ENCODE results near the gene SATB1. TPM values are rescaled to one million over a fixed set of nuclear protein-coding genes. Genes with fewer than 3 reads are reported as not detected.
A peak's percentile ranks its signal among the peaks of the same experiment; 100 is the strongest.

Gene SATB1
- total RNA-seq, 2 experiments from 2014 or later = 164 to 233 TPM

GRCh38 chr3:18425641-18426257, 610 bp upstream of the SATB1 start:
- Mint-ChIP-seq H3K27ac (peak overlapping the region; percentile 97), H3K9me3 (ENCODE audit: low read depth) (no peaks in the 10 kb centered on the region), H3K36me3 (peaks cover 47% of the 10 kb centered on the region), H3K4me1 (peaks cover 65% of the 10 kb centered on the region), H3K4me3 (peak overlapping the region; percentile 96), H3K27me3 (no peaks in the 10 kb centered on the region)
- peak; percentile 37 for ATAC-seq
- CTCF ChIA-PET = interaction anchor here (1.0 kb wide), 1 partner anchor 11 kb away, joined by 3 read pairs; no protein-coding TSS in a partner anchor
- DNase-seq = peak; percentile 73

GRCh38 chr3:18424213-18424728, 868 bp downstream of the SATB1 start:
- Mint-ChIP-seq H3K36me3 (peaks cover 55% of the 10 kb centered on the region), H3K4me3 (peak overlapping the region; percentile 96), H3K9me3 (ENCODE audit: low read depth) (no peaks in the 10 kb centered on the region), H3K4me1 (peaks cover 66% of the 10 kb centered on the region), H3K27me3 (no peaks in the 10 kb centered on the region), H3K27ac (peak overlapping the region; percentile 97)
- CTCF ChIA-PET = interaction anchor here (1.2 to 1.7 kb wide), 4 partner anchors 8 to 323 kb away, joined by 3 to 4 read pairs (median 4); no protein-coding TSS in a partner anchor
- ATAC-seq = peak; percentile 3
- peak; percentile 52 for DNase-seq

GRCh38 chr3:18423401-18424212, 1.5 kb downstream of the SATB1 start:
- peak; percentile 68 for DNase-seq
- no peaks in the 10 kb centered on the region for H3K27me3 Mint-ChIP-seq
- ATAC-seq = peak; percentile 24
- H3K27ac Mint-ChIP-seq = peak overlapping the region; percentile 97
- H3K4me1 Mint-ChIP-seq = peaks cover 66% of the 10 kb centered on the region
- H3K9me3 Mint-ChIP-seq (ENCODE audit: low read depth) = no peaks in the 10 kb centered on the region
- CTCF ChIA-PET = interaction anchor here (0.6 to 1.8 kb wide), 9 partner anchors 9 to 324 kb away, joined by 3 to 7 read pairs (median 4); no protein-coding TSS in a partner anchor
- H3K36me3 Mint-ChIP-seq = peaks cover 60% of the 10 kb centered on the region
- peak overlapping the region; percentile 96 for H3K4me3 Mint-ChIP-seq

- H3K4me1 Mint-ChIP-seq = peaks cover 66% of the 10 kb centered on the region
- H3K27ac Mint-ChIP-seq = peak overlapping the region; percentile 97
- peaks cover 64% of the 10 kb centered on the region for H3K36me3 Mint-ChIP-seq
- CTCF ChIA-PET = interaction anchor here (1.2 to 1.8 kb wide), 6 partner anchors 9 to 293 kb away, joined by 3 to 7 read pairs (median 4); no protein-coding TSS in a partner anchor
- no peak for DNase-seq
- peak overlapping the region; percentile 96 for H3K4me3 Mint-ChIP-seq
- no peak for ATAC-seq
- no peaks in the 10 kb centered on the region for H3K27me3 Mint-ChIP-seq
- H3K9me3 Mint-ChIP-seq (ENCODE audit: low read depth) = no peaks in the 10 kb centered on the region
Measured at GRCh38 chr3:18422972-18423371, 2.2 kb downstream of the SATB1 start.

GRCh38 chr3:18420555-18420954, 4.6 kb downstream of the SATB1 start:
- no peak for ATAC-seq
- no peak for DNase-seq
- H3K4me3 Mint-ChIP-seq = peak overlapping the region; percentile 57
- CTCF ChIA-PET = interaction anchor here (1.5 to 2.1 kb wide), 2 partner anchors 10 to 337 kb away, joined by 6 to 7 read pairs; no protein-coding TSS in a partner anchor
- H3K36me3 Mint-ChIP-seq = peaks cover 77% of the 10 kb centered on the region
- H3K4me1 Mint-ChIP-seq = peaks cover 73% of the 10 kb centered on the region
- H3K27me3 Mint-ChIP-seq = no peaks in the 10 kb centered on the region
- peak overlapping the region; percentile 47 for H3K27ac Mint-ChIP-seq
- H3K9me3 Mint-ChIP-seq (ENCODE audit: low read depth) = no peaks in the 10 kb centered on the region

- Mint-ChIP-seq H3K27me3 (no peaks in the 10 kb centered on the region), H3K4me1 (peaks cover 81% of the 10 kb centered on the region), H3K9me3 (ENCODE audit: low read depth) (no peaks in the 10 kb centered on the region), H3K36me3 (peaks cover 81% of the 10 kb centered on the region), H3K27ac (peak overlapping the region; percentile 75), H3K4me3 (peak overlapping the region; percentile 57)
- no peak for DNase-seq
- no peak for ATAC-seq
- CTCF ChIA-PET = no interaction called here
Measured at GRCh38 chr3:18419232-18419631, 5.9 kb downstream of the SATB1 start.

GRCh38 chr3:18417904-18418572, 7.1 kb downstream of the SATB1 start:
- no peak for DNase-seq
- Mint-ChIP-seq H3K4me1 (peaks cover 84% of the 10 kb centered on the region), H3K27me3 (no peaks in the 10 kb centered on the region), H3K9me3 (ENCODE audit: low read depth) (no peaks in the 10 kb centered on the region), H3K27ac (peak overlapping the region; percentile 75), H3K4me3 (peak overlapping the region; percentile 57), H3K36me3 (peaks cover 76% of the 10 kb centered on the region)
- CTCF ChIA-PET = interaction anchor here (0.8 to 1.7 kb wide), 7 partner anchors 12 to 340 kb away, joined by 3 to 5 read pairs (median 4); no protein-coding TSS in a partner anchor
- ATAC-seq = no peak

- no peak for DNase-seq
- H3K9me3 Mint-ChIP-seq (ENCODE audit: low read depth) = no peaks in the 10 kb centered on the region
- H3K36me3 Mint-ChIP-seq = peaks cover 80% of the 10 kb centered on the region
- no peaks in the 10 kb centered on the region for H3K27me3 Mint-ChIP-seq
- CTCF ChIA-PET = no interaction called here
- H3K4me3 Mint-ChIP-seq = no peak overlapping the region
- peaks cover 84% of the 10 kb centered on the region for H3K4me1 Mint-ChIP-seq
- peak overlapping the region; percentile 28 for H3K27ac Mint-ChIP-seq
- no peak for ATAC-seq
Measured at GRCh38 chr3:18416332-18416731, 8.8 kb downstream of the SATB1 start.

GRCh38 chr3:18415839-18416238, 9.3 kb downstream of the SATB1 start:
- DNase-seq = no peak
- CTCF ChIA-PET = no interaction called here
- ATAC-seq = no peak
- Mint-ChIP-seq H3K36me3 (peaks cover 78% of the 10 kb centered on the region), H3K9me3 (ENCODE audit: low read depth) (no peaks in the 10 kb centered on the region), H3K27me3 (no peaks in the 10 kb centered on the region), H3K4me3 (no peak overlapping the region), H3K4me1 (peaks cover 84% of the 10 kb centered on the region), H3K27ac (peak overlapping the region; percentile 28)

GRCh38 chr3:18415167-18415566, 10.0 kb downstream of the SATB1 start:
- no peaks in the 10 kb centered on the region for H3K27me3 Mint-ChIP-seq
- DNase-seq (no peak), ATAC-seq (no peak)
- H3K4me3 Mint-ChIP-seq = no peak overlapping the region
- CTCF ChIA-PET = no interaction called here
- H3K4me1 Mint-ChIP-seq = peaks cover 84% of the 10 kb centered on the region
- no peaks in the 10 kb centered on the region for H3K9me3 Mint-ChIP-seq (ENCODE audit: low read depth)
- peaks cover 76% of the 10 kb centered on the region for H3K36me3 Mint-ChIP-seq
- H3K27ac Mint-ChIP-seq = peak overlapping the region; percentile 55

- CTCF ChIA-PET = no interaction called here
- Mint-ChIP-seq H3K9me3 (ENCODE audit: low read depth) (no peaks in the 10 kb centered on the region), H3K4me3 (no peak overlapping the region), H3K4me1 (peaks cover 78% of the 10 kb centered on the region), H3K27ac (peak overlapping the region; percentile 56), H3K36me3 (peaks cover 71% of the 10 kb centered on the region), H3K27me3 (no peaks in the 10 kb centered on the region)
- ATAC-seq = no peak
- no peak for DNase-seq
Measured at GRCh38 chr3:18412684-18413083, 12.5 kb downstream of the SATB1 start.

GRCh38 chr3:18411541-18411940, 13.6 kb downstream of the SATB1 start:
- ATAC-seq (peak; percentile 46), DNase-seq (no peak)
- peak overlapping the region; percentile 75 for H3K27ac Mint-ChIP-seq
- peaks cover 68% of the 10 kb centered on the region for H3K36me3 Mint-ChIP-seq
- CTCF ChIA-PET = interaction anchor here (0.5 to 1.2 kb wide), 4 partner anchors 10 to 348 kb away, joined by 3 to 4 read pairs (median 3); no protein-coding TSS in a partner anchor
- peak overlapping the region; percentile 36 for H3K4me3 Mint-ChIP-seq
- H3K27me3 Mint-ChIP-seq = no peaks in the 10 kb centered on the region
- H3K9me3 Mint-ChIP-seq (ENCODE audit: low read depth) = no peaks in the 10 kb centered on the region
- peaks cover 76% of the 10 kb centered on the region for H3K4me1 Mint-ChIP-seq

- Mint-ChIP-seq H3K9me3 (ENCODE audit: low read depth) (no peaks in the 10 kb centered on the region), H3K27ac (peak overlapping the region; percentile 30), H3K36me3 (peaks cover 65% of the 10 kb centered on the region), H3K27me3 (no peaks in the 10 kb centered on the region), H3K4me1 (peaks cover 76% of the 10 kb centered on the region), H3K4me3 (no peak overlapping the region)
- DNase-seq (no peak), ATAC-seq (no peak)
- CTCF ChIA-PET = no interaction called here
Measured at GRCh38 chr3:18410205-18410604, 14.9 kb downstream of the SATB1 start.
